Mesendoderm (in vitro differentiated cells): ENCODE results near the gene RANBP3.
"Not testable (repeated sequence)": the region's sequence is repeated elsewhere in the genome, so short reads cannot be mapped to it uniquely, and the experiment has no call there.

ENCODE experiments used
- DNase-seq: peaks from one replicate; pipeline ENCODE4 v3.0.0; 2013
- H2AK5ac ChIP-seq: 2 replicates; pipeline ENCODE4 v1.6.1; 2013; ENCODE audit warnings: low read length, inconsistent platforms
- H2BK120ac ChIP-seq: 2 replicates; pipeline ENCODE4 v1.6.1; 2013; ENCODE audit warnings: low read depth, mild to moderate bottlenecking, low read length, moderate library complexity, mixed read lengths
- H2BK15ac ChIP-seq: replicated peaks from 2 replicates; pipeline ENCODE4 v1.6.1; 2013; ENCODE audit warnings: low read depth, mild to moderate bottlenecking, moderate library complexity
- H2BK5ac ChIP-seq: 2 replicates; pipeline ENCODE4 v1.6.1; 2013; ENCODE audit warnings: low read length, inconsistent platforms
- H3K18ac ChIP-seq: 2 replicates; pipeline ENCODE4 v1.6.1; 2013; ENCODE audit warnings: mild to moderate bottlenecking, low read length, mixed read lengths
- H3K23ac ChIP-seq: one replicate; pipeline ENCODE4 v1.6.1; 2013; ENCODE audit warnings: low read length
- H3K27ac ChIP-seq: 2 replicates; pipeline ENCODE4 v1.5.1; 2013; ENCODE audit warnings: low read depth, mild to moderate bottlenecking, inconsistent platforms, low read length, moderate library complexity
- H3K27me3 ChIP-seq: 2 replicates; pipeline ENCODE4 v1.6.1; 2013; ENCODE audit warnings: low read length, control low read depth, mild to moderate bottlenecking, inconsistent platforms; ENCODE audit not compliant: insufficient read depth, poor library complexity
- H3K36me3 ChIP-seq: 2 replicates; pipeline ENCODE4 v1.6.1; 2013; ENCODE audit warnings: low read length, inconsistent platforms; ENCODE audit not compliant: control insufficient read depth, insufficient read depth
- H3K4ac ChIP-seq: one replicate; pipeline ENCODE4 v1.6.1; 2013; ENCODE audit warnings: low read depth, mild to moderate bottlenecking, low read length, moderate library complexity
- H3K4me1 ChIP-seq: 2 replicates; pipeline ENCODE4 v1.6.1; 2013; ENCODE audit warnings: low read depth, low read length, inconsistent platforms; ENCODE audit not compliant: control insufficient read depth
- H3K4me2 ChIP-seq: 2 replicates; pipeline ENCODE4 v1.6.1; 2013; ENCODE audit warnings: low read length
- H3K4me3 ChIP-seq: 2 replicates; pipeline ENCODE4 v1.5.1; 2013; ENCODE audit warnings: mild to moderate bottlenecking, low read length
- H3K56ac ChIP-seq: one replicate; pipeline ENCODE4 v1.6.1; 2013; ENCODE audit warnings: low read length
- H3K79me1 ChIP-seq: 2 replicates; pipeline ENCODE4 v1.6.1; 2013; ENCODE audit warnings: low read length, inconsistent platforms
- H3K79me2 ChIP-seq: 2 replicates; pipeline ENCODE4 v1.6.1; 2013; ENCODE audit warnings: mild to moderate bottlenecking, low read length; ENCODE audit not compliant: control insufficient read depth, insufficient read depth
- H3K9ac ChIP-seq: 2 replicates; pipeline ENCODE4 v1.6.1; 2013; ENCODE audit warnings: low read length, inconsistent platforms
- H4K5ac ChIP-seq: one replicate; pipeline ENCODE4 v1.6.1; 2013; ENCODE audit warnings: low read length
- H4K8ac ChIP-seq: one replicate; pipeline ENCODE4 v1.6.1; 2013; ENCODE audit warnings: low read depth, mild to moderate bottlenecking, control low read depth, low read length, moderate library complexity
- WGBS: extraction: QIAGEN DNeasy Blood & Tissue Kit; methylation state at CpG from one replicate; pipeline ENCODE4 v1.1.7; 2013; ENCODE audit warnings: low lambda C conversion rate, missing lambda C conversion rate; ENCODE audit not compliant: insufficient coverage; ENCODE audit errors: extremely low coverage; 5-methylcytosine and 5-hydroxymethylcytosine counted together

The RANBP3 gene

DNA sequence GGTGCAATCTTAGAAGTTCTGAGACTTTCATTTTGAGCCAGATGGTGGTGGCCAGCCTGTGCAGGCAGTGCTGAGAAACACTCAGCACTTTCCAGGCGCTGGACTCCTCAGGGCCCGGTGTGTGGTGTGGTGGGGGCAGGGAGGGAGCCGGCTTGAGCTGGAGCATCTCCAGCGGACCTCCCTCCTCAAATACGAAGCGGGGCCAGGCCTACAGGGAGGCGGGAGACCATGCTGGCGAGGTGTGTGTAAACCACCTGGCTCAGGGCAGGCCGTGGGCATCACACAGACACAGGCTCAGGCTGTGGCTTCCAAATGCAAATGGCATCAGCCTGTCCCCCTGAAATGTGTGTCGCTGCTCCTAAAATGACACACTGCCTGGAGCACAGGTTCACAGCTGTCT lies 33.3 kb upstream of the RANBP3 start:
- Histone ChIP-seq H3K56ac (no peak overlapping the region), H3K4me2 (no peak overlapping the region), H2BK15ac (no peak overlapping the region), H3K27me3 (no peaks in the 10 kb centered on the region), H3K4ac (no peak overlapping the region), H3K36me3 (no peaks in the 10 kb centered on the region), H3K79me2 (no peaks in the 10 kb centered on the region), H3K18ac (no peak overlapping the region), H4K5ac (no peak overlapping the region), H2AK5ac (no peak overlapping the region), H3K9ac (no peak overlapping the region), H2BK120ac (no peak overlapping the region), H4K8ac (no peak overlapping the region), H2BK5ac (no peak overlapping the region), H3K4me1 (no peaks in the 10 kb centered on the region), H3K23ac (no peak overlapping the region), H3K79me1 (no peaks in the 10 kb centered on the region), H3K4me3 (no peak overlapping the region), H3K27ac (no peak overlapping the region)
- WGBS: no CpG with 5 or more reads among the region's 10 CpGs
- DNase-seq: no peak

DNA sequence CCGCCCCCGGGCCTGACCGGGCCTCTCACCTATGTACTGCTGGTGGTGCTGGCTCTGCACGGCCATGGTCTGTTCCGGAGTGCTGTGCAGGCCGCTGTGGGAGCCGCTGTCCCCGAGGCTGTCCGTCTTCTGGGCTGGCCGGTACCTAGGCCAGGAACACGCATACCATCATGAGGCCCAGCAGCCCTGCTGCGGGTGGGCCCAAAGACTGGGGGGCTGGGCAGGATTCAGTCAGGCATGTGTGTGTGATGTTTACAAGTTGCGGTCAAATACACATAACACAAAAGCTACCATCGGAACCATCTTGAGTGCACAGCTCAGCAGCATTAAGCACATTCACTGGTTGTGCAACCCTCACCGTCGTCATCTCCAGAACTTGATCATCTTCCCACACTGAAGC lies 32.2 kb upstream of the RANBP3 start:
- no peaks in the 10 kb centered on the region for H3K4me1 ChIP-seq
- no CpG with 5 or more reads among the region's 16 CpGs for WGBS
- no peak overlapping the region for H3K27ac ChIP-seq
- no peak overlapping the region for H4K5ac ChIP-seq
- H3K36me3 ChIP-seq: no peaks in the 10 kb centered on the region
- H3K56ac ChIP-seq: no peak overlapping the region
- no peak overlapping the region for H4K8ac ChIP-seq
- no peaks in the 10 kb centered on the region for H3K79me1 ChIP-seq
- H3K27me3 ChIP-seq: no peaks in the 10 kb centered on the region
- no peak overlapping the region for H3K4me2 ChIP-seq
- no peak overlapping the region for H2BK5ac ChIP-seq
- no peak overlapping the region for H3K18ac ChIP-seq
- H3K79me2 ChIP-seq: no peaks in the 10 kb centered on the region
- no peak overlapping the region for H2BK120ac ChIP-seq
- H3K23ac ChIP-seq: no peak overlapping the region
- no peak overlapping the region for H3K9ac ChIP-seq
- no peak overlapping the region for H2BK15ac ChIP-seq
- H2AK5ac ChIP-seq: no peak overlapping the region
- no peak overlapping the region for H3K4ac ChIP-seq
- no peak for DNase-seq
- H3K4me3 ChIP-seq: no peak overlapping the region

DNA sequence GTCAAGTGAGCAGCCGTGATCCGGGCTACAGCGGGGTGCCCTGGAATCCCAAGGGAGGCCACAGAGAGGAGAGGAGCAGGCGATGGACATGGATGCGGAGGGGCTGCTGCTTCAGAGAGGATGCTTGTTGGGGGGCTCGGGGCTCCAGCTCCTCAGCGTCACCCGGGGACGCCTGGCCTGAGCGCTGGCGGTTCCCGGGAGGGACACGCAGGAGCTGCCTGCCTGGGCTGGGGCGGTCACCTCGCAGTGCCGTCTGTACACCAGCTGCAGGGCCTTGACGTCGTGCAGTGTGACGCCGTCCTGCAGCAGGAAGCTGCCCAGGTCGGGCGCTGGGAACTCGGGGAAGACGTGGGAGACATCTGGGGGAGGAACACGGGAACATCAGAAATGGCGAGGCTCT lies 29.9 kb upstream of the RANBP3 start:
- no peaks in the 10 kb centered on the region for H3K79me1 ChIP-seq
- H3K56ac ChIP-seq: no peak overlapping the region
- H3K4me1 ChIP-seq: no peaks in the 10 kb centered on the region
- no peak overlapping the region for H3K18ac ChIP-seq
- no peak overlapping the region for H2BK120ac ChIP-seq
- no peak overlapping the region for H2BK5ac ChIP-seq
- H3K27ac ChIP-seq: no peak overlapping the region
- WGBS: no CpG with 5 or more reads among the region's 26 CpGs
- no peaks in the 10 kb centered on the region for H3K36me3 ChIP-seq
- no peak overlapping the region for H3K23ac ChIP-seq
- H3K4me3 ChIP-seq: no peak overlapping the region
- no peak overlapping the region for H2BK15ac ChIP-seq
- DNase-seq: no peak
- H3K79me2 ChIP-seq: no peaks in the 10 kb centered on the region
- no peak overlapping the region for H2AK5ac ChIP-seq
- no peak overlapping the region for H3K4ac ChIP-seq
- no peak overlapping the region for H4K5ac ChIP-seq
- H3K27me3 ChIP-seq: no peaks in the 10 kb centered on the region
- no peak overlapping the region for H3K9ac ChIP-seq
- no peak overlapping the region for H3K4me2 ChIP-seq
- no peak overlapping the region for H4K8ac ChIP-seq

DNA sequence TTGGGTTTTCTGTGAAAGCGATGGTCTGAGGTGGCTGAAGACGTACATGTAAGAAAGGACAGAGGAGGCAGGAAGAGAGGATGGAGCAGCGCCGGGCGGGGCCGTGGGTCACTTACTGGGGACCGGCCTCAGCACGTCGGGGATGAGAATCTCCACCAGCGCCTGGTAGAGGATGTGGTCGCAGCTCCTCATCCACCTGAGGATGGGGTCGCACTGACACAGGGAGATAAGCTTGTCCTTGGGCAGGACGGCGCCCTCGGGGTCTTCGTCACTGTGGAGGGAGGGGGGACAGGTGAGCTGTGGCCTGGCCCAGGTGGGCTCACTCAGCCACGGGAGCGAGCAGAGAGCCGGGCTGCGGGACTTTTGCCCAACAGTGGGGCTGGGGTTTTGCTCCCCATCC lies 29.0 kb upstream of the RANBP3 start:
- Histone ChIP-seq H3K9ac (no peak overlapping the region), H3K4me1 (no peaks in the 10 kb centered on the region), H3K4ac (no peak overlapping the region), H3K56ac (no peak overlapping the region), H3K4me2 (no peak overlapping the region), H2AK5ac (no peak overlapping the region), H3K23ac (no peak overlapping the region), H3K36me3 (no peaks in the 10 kb centered on the region), H3K79me1 (no peaks in the 10 kb centered on the region), H3K4me3 (no peak overlapping the region), H4K5ac (no peak overlapping the region), H3K79me2 (no peaks in the 10 kb centered on the region), H3K27ac (no peak overlapping the region), H4K8ac (no peak overlapping the region), H2BK5ac (no peak overlapping the region), H3K18ac (no peak overlapping the region), H2BK15ac (no peak overlapping the region), H3K27me3 (no peaks in the 10 kb centered on the region), H2BK120ac (no peak overlapping the region)
- DNase-seq: no peak
- WGBS: no CpG with 5 or more reads among the region's 20 CpGs

DNA sequence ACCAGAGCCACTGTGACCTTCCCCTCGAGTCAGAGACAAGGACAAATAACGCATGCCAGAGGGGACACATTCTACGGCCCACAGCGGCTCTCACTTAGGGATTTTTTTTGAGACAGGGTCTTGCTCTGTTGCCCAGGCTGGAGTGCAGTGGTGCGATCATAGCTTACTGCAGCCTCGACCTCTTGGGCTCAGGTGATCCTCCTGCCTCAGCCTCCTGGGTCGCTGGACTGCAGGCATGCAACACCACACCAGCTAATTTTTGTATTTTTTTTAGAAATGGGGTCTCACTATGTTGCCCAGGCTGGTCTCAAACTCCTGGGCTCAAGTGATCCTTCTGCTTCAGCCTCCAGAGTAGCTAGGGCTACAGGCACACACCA lies 28.1 kb upstream of the RANBP3 start:
- H4K8ac ChIP-seq, H3K56ac ChIP-seq, H3K36me3 ChIP-seq, H3K23ac ChIP-seq, H4K5ac ChIP-seq, H3K4me1 ChIP-seq, H3K4me2 ChIP-seq, H3K4me3 ChIP-seq, H3K4ac ChIP-seq, H2BK15ac ChIP-seq, H2BK120ac ChIP-seq, H3K27me3 ChIP-seq, H3K79me1 ChIP-seq, H3K27ac ChIP-seq, H3K9ac ChIP-seq, DNase-seq, H2BK5ac ChIP-seq, H3K18ac ChIP-seq, H3K79me2 ChIP-seq, H2AK5ac ChIP-seq: not testable (repeated sequence)
- no CpG with 5 or more reads among the region's 7 CpGs for WGBS

DNA sequence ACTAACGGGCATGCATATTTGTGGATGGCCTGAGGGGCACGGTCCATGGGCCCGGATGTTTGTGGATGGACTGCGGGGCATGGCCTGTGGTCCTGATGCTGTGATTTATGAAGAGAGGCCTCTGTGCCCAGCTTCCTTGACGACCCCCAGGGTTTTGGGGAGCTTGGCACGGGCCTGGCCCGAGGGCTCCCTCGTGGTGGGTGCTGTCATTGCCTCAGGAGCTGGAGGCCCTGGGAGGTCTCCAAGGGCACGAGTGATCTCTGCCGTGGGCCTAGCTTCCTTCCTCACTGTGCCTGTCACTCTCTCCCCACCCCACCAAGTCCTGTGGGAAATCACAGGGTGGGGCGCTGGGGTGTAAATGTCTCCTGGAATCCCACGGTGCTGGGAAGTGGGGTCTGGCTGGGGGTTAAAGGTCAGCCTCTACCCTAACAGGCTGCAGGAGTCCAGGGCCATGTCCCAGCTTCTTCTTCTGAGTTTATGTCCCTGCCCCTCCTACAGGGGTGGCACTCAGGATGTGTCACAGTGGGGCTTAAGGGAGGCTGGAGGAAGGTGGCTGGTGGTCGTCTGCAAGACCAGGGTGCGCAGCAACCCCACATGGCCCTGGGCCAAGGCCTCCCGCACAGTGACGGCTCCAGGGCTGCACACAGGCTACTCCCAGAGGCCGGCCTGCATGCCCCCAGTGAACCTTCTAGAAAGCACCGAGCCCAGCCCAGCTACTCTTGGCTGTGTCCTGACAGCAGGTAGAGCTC lies 27.6 kb upstream of the RANBP3 start:
- H2BK15ac ChIP-seq: no peak overlapping the region
- no CpG with 5 or more reads among the region's 18 CpGs for WGBS
- no peak overlapping the region for H3K4ac ChIP-seq
- H3K36me3 ChIP-seq: no peaks in the 10 kb centered on the region
- no peak overlapping the region for H4K8ac ChIP-seq
- no peaks in the 10 kb centered on the region for H3K4me1 ChIP-seq
- no peak overlapping the region for H2BK120ac ChIP-seq
- H3K27ac ChIP-seq: no peak overlapping the region
- H2BK5ac ChIP-seq: no peak overlapping the region
- H3K18ac ChIP-seq: no peak overlapping the region
- H3K23ac ChIP-seq: no peak overlapping the region
- no peak for DNase-seq
- no peak overlapping the region for H3K4me3 ChIP-seq
- no peaks in the 10 kb centered on the region for H3K27me3 ChIP-seq
- no peak overlapping the region for H3K9ac ChIP-seq
- H3K79me2 ChIP-seq: no peaks in the 10 kb centered on the region
- H2AK5ac ChIP-seq: no peak overlapping the region
- H4K5ac ChIP-seq: no peak overlapping the region
- no peaks in the 10 kb centered on the region for H3K79me1 ChIP-seq
- no peak overlapping the region for H3K56ac ChIP-seq
- H3K4me2 ChIP-seq: no peak overlapping the region
